K562 (cell line): ENCODE measurements around the gene TMEM245. TPM values are rescaled to one million over a fixed set of nuclear protein-coding genes. Genes with fewer than 3 reads are reported as not detected.
A peak's percentile ranks its signal among the peaks of the same experiment; 100 is the strongest.

Experiments
- microRNA counts: library from miRNA; unstranded; fragments of <30 nt; microRNA quantifications from one replicate; lab custom pipeline; 2016
- microRNA-seq: library from miRNA; unstranded; fragments of <30 nt; microRNA quantifications from one replicate; pipeline ENCODE4, GENCODE V29; 2018; ENCODE audit warnings: borderline microRNAs expressed
- polyA plus RNA-seq, 8 experiments: library from polyadenylated mRNA; depleted of rRNA in 4 of 8; stranded (reverse) in 5 of 8; unstranded in 3 of 8; fragments of >200 nt; fragmentation: Nextera tagmentation in 2 of 8; fragmentation: Illumina TruSeq in 1 of 8; extraction: Ambion mirVana in 2 of 8; extraction: Trizol in 1 of 8; gene quantifications; 2 replicates each; pipeline versions ENCODE4 v1.2.1 to v1.2.3, GENCODE V29; 2011 to 2014; ENCODE audit warnings: inconsistent platforms in 1 of 8, missing spikeins in 1 of 8
- small RNA-seq: library from RNA; depleted of rRNA; stranded (forward); fragments of <200 nt; gene quantifications from one replicate; pipeline ENCODE3, GENCODE V24; 2014
- total RNA-seq, 7 experiments: library from RNA; depleted of rRNA in 6 of 7; stranded (reverse); fragments of >200 nt in 6 of 7; fragmentation: Illumina TruSeq in 2 of 7; extraction: Trizol in 2 of 7; gene quantifications; 2 replicates each; pipeline versions ENCODE4 v1.2.1 to v1.2.3, GENCODE V29; 2011 to 2021; ENCODE audit warnings: low replicate concordance in 1 of 7

TMEM245 gene
- total and polyA plus RNA-seq, 9 of the 15 experiments (the other 6 are each of a cell fraction or from before 2014, with no cell fraction given), result 8.5 to 43.2 (median 24.3) TPM

MicroRNA genes within 50 kb of the gene (microRNA counts, 767-probe panel; counts per million panel counts)
- 5,809 counts per million, percentile 94 among the panel's probes with 10 or more counts for microRNA hsa-miR-32-5p (lab: Ali Mortazavi, UCI)

Small RNA genes lying within 50 kb of the gene (microRNA-seq; reads per million reads assigned to microRNA genes)
- gene MIR32, result 919 reads per million, percentile 92 among the genes with 10 or more reads in this experiment

Small RNA genes lying within 50 kb of the gene (small RNA-seq; reads per million reads assigned to genes)
- 6.5 reads per million, percentile 94 among the genes with 10 or more reads in this experiment for gene MIR32
- not detected for gene RF00019

Other genes starting within 250 kb of the TMEM245 start
- 35.8 and 40.8 TPM in 2 replicates for gene ELP1, start 185.8 kb downstream of the TMEM245 start, total RNA-seq (2014; rRNA removed)
- gene ELP1, start 185.8 kb downstream of the TMEM245 start, total RNA-seq (2014; rRNA removed; fragmentation: Illumina TruSeq; extraction: Trizol), result 37.2 and 39.7 TPM in 2 replicates
- gene ELP1, start 185.8 kb downstream of the TMEM245 start, total RNA-seq (2015; rRNA removed; fragmentation: Illumina TruSeq; extraction: Trizol), result 39.0 and 41.7 TPM in 2 replicates
- gene ELP1, start 185.8 kb downstream of the TMEM245 start, total RNA-seq (2021), result 33.4 and 38.6 TPM in 2 replicates
- 43.7 and 48.6 TPM in 2 replicates for gene ELP1, start 185.8 kb downstream of the TMEM245 start, polyA plus RNA-seq (2011; rRNA removed)
- 35.4 and 45.3 TPM in 2 replicates for gene ELP1, start 185.8 kb downstream of the TMEM245 start, polyA plus RNA-seq (2014; fragmentation: Illumina TruSeq; extraction: Trizol)
- 10 to 100 TPM; 17.0 to 25.0 TPM for gene ELP1, start 185.8 kb downstream of the TMEM245 start, polyA plus RNA-seq (2014; fragmentation: Nextera tagmentation; extraction: Ambion mirVana)
- gene ELP1, start 185.8 kb downstream of the TMEM245 start, polyA plus RNA-seq (2014; rRNA removed), result 30.9 and 46.6 TPM in 2 replicates
- gene ABITRAM, start 185.5 kb downstream of the TMEM245 start, total RNA-seq (2014; rRNA removed), result 8.9 and 12.9 TPM in 2 replicates
- gene ABITRAM, start 185.5 kb downstream of the TMEM245 start, total RNA-seq (2014; rRNA removed; fragmentation: Illumina TruSeq; extraction: Trizol), result 24.2 and 24.9 TPM in 2 replicates
- 26.4 and 28.9 TPM in 2 replicates for gene ABITRAM, start 185.5 kb downstream of the TMEM245 start, total RNA-seq (2015; rRNA removed; fragmentation: Illumina TruSeq; extraction: Trizol)
- 18.6 and 19.7 TPM in 2 replicates for gene ABITRAM, start 185.5 kb downstream of the TMEM245 start, total RNA-seq (2021)
- 44.7 and 46.9 TPM in 2 replicates for gene ABITRAM, start 185.5 kb downstream of the TMEM245 start, polyA plus RNA-seq (2011; rRNA removed)
- gene ABITRAM, start 185.5 kb downstream of the TMEM245 start, polyA plus RNA-seq (2014; fragmentation: Illumina TruSeq; extraction: Trizol), result 37.7 and 47.6 TPM in 2 replicates
- gene ABITRAM, start 185.5 kb downstream of the TMEM245 start, polyA plus RNA-seq (2014; fragmentation: Nextera tagmentation; extraction: Ambion mirVana), result 10 to 100 TPM; 26.5 to 34.4 TPM
- gene ABITRAM, start 185.5 kb downstream of the TMEM245 start, polyA plus RNA-seq (2014; rRNA removed), result 27.2 and 28.4 TPM in 2 replicates
- gene CTNNAL1, start 106.4 kb downstream of the TMEM245 start, total RNA-seq (2014; rRNA removed), result 37.6 and 38.9 TPM in 2 replicates
- gene CTNNAL1, start 106.4 kb downstream of the TMEM245 start, total RNA-seq (2014; rRNA removed; fragmentation: Illumina TruSeq; extraction: Trizol), result 78.0 and 89.1 TPM in 2 replicates
- gene CTNNAL1, start 106.4 kb downstream of the TMEM245 start, total RNA-seq (2015; rRNA removed; fragmentation: Illumina TruSeq; extraction: Trizol), result 42.2 and 46.7 TPM in 2 replicates
- 46.9 and 48.8 TPM in 2 replicates for gene CTNNAL1, start 106.4 kb downstream of the TMEM245 start, total RNA-seq (2021)
- 42.5 and 70.7 TPM in 2 replicates for gene CTNNAL1, start 106.4 kb downstream of the TMEM245 start, polyA plus RNA-seq (2011; rRNA removed)
- gene CTNNAL1, start 106.4 kb downstream of the TMEM245 start, polyA plus RNA-seq (2014; fragmentation: Illumina TruSeq; extraction: Trizol), result 53.8 and 57.9 TPM in 2 replicates
- gene CTNNAL1, start 106.4 kb downstream of the TMEM245 start, polyA plus RNA-seq (2014; fragmentation: Nextera tagmentation; extraction: Ambion mirVana), result 10 to 100 TPM; 23.2 to 29.8 TPM
- 42.3 and 43.6 TPM in 2 replicates for gene CTNNAL1, start 106.4 kb downstream of the TMEM245 start, polyA plus RNA-seq (2014; rRNA removed)
- not detected in 2 replicates for gene FRRS1L, start 47.3 kb upstream of the TMEM245 start, total RNA-seq (2014; rRNA removed)
- gene FRRS1L, start 47.3 kb upstream of the TMEM245 start, total RNA-seq (2014; rRNA removed; fragmentation: Illumina TruSeq; extraction: Trizol), result 0.03 and 0.04 TPM in 2 replicates
- 0.04 TPM in 1 of 2 replicates, not detected in the other for gene FRRS1L, start 47.3 kb upstream of the TMEM245 start, total RNA-seq (2015; rRNA removed; fragmentation: Illumina TruSeq; extraction: Trizol)
- gene FRRS1L, start 47.3 kb upstream of the TMEM245 start, total RNA-seq (2021), result not detected in 2 replicates
- gene FRRS1L, start 47.3 kb upstream of the TMEM245 start, polyA plus RNA-seq (2011; rRNA removed), result 0.01 TPM in 2 replicates
- gene FRRS1L, start 47.3 kb upstream of the TMEM245 start, polyA plus RNA-seq (2014; fragmentation: Illumina TruSeq; extraction: Trizol), result 0.01 TPM in 1 of 2 replicates, not detected in the other
- gene FRRS1L, start 47.3 kb upstream of the TMEM245 start, polyA plus RNA-seq (2014; fragmentation: Nextera tagmentation; extraction: Ambion mirVana), result under 1 TPM in 1 of 2 experiments, not detected in 1; under 0.01 TPM
- gene FRRS1L, start 47.3 kb upstream of the TMEM245 start, polyA plus RNA-seq (2014; rRNA removed), result 0.04 TPM in 1 of 2 replicates, not detected in the other
- gene EPB41L4B, start 201.1 kb upstream of the TMEM245 start, total RNA-seq (2014; rRNA removed), result 0.04 and 0.09 TPM in 2 replicates
- 0.29 and 0.32 TPM in 2 replicates for gene EPB41L4B, start 201.1 kb upstream of the TMEM245 start, total RNA-seq (2014; rRNA removed; fragmentation: Illumina TruSeq; extraction: Trizol)
- 0.08 and 0.11 TPM in 2 replicates for gene EPB41L4B, start 201.1 kb upstream of the TMEM245 start, total RNA-seq (2015; rRNA removed; fragmentation: Illumina TruSeq; extraction: Trizol)
- 0.38 and 0.63 TPM in 2 replicates for gene EPB41L4B, start 201.1 kb upstream of the TMEM245 start, total RNA-seq (2021)
- 0.22 and 0.38 TPM in 2 replicates for gene EPB41L4B, start 201.1 kb upstream of the TMEM245 start, polyA plus RNA-seq (2011; rRNA removed)
- gene EPB41L4B, start 201.1 kb upstream of the TMEM245 start, polyA plus RNA-seq (2014; fragmentation: Illumina TruSeq; extraction: Trizol), result 0.24 and 0.30 TPM in 2 replicates
- gene EPB41L4B, start 201.1 kb upstream of the TMEM245 start, polyA plus RNA-seq (2014; fragmentation: Nextera tagmentation; extraction: Ambion mirVana), result under 1 TPM; 0.13 to 0.21 TPM
- gene EPB41L4B, start 201.1 kb upstream of the TMEM245 start, polyA plus RNA-seq (2014; rRNA removed), result 0.21 and 0.28 TPM in 2 replicates